Measurements from ENCODE around the gene CCDC197.

Gene CCDC197

DNA sequence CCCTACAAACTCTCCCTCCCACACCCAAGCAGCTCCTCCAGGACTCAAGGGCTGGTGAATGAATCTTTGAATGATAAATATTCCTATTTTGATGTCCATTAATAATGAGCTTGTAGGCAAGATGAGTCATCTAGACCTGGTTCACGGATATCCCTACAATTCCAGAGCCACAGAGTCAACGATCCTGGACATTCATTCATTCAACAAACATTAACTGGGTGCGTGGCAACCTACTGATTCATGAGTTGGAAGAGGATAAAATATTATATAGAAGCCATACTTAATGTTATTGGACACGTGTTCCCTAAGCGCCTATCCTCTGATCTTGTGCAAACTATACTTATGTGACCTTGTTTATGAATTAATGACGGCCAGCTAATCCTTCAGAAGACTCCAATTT, 28.6 kb downstream of the CCDC197 start:
- Histone ChIP-seq H3K36me3 (ENCODE audit: control insufficient read depth, insufficient read depth, low read length) (no peaks in the 10 kb centered on the region), H3K9me3 (ENCODE audit: control insufficient read depth, low read length) (no peaks in the 10 kb centered on the region), H3K4me1 (ENCODE audit: control insufficient read depth, insufficient read depth, low read length) (peaks cover 39% of the 10 kb centered on the region), H3K4me3 (ENCODE audit: low read length) (peak overlapping the region; percentile 17), H3K27me3 (ENCODE audit: control insufficient read depth, insufficient read depth, low read length) (no peaks in the 10 kb centered on the region), H3K9ac (ENCODE audit: low read length) (no peak overlapping the region)

DNA sequence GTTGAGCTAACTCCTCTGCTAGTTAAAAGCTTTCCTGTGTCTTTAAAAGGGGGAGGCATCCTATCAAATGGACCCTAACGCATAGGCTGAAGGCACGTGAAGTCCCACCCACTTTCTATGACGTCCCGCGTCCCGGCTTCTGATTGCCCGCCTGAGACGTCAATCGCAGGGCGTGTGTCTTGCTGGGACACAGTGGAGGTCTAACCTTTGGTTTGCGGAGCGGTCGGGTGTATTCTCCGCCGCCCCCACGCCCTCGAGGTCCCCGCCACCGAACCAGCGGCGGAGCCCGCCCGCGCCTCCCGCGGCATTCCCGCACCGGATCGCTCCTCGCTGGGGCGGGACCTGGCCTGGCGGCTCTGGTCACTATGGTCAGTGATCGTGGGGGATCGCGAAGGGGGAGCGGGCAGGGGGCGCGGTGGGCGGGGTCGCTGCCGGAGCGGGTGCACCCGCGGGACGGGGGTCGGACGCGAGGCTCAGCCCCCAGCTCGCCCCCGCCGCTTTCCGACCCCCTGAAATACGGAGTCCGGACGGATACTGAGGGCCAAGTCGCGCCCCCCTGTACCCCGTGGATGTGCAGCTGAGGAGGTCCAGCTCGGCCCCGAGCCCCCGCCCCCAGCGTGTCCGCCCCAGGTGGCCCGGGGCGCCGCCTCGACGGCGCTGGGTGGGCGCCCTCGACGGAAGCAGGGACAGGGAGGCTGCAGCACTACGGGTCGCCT, 29.2 kb downstream of the CCDC197 start, which contains the start of gene OTUB2:
Gene OTUB2, plus strand, starts transcription at position 168 of the 716 bp plus-strand sequence. Its CDS starts 198 bp downstream, at position 366.
- Histone ChIP-seq H3K27me3 (ENCODE audit: control insufficient read depth, insufficient read depth, low read length) (no peaks in the 10 kb centered on the region), H3K4me1 (ENCODE audit: control insufficient read depth, insufficient read depth, low read length) (peaks cover 39% of the 10 kb centered on the region), H3K4me3 (ENCODE audit: low read length) (peak within 1 kb of the TSS; percentile 17), H3K9ac (ENCODE audit: low read length) (peak within 1 kb of the TSS; percentile 45), H3K9me3 (ENCODE audit: control insufficient read depth, low read length) (no peaks in the 10 kb centered on the region), H3K36me3 (ENCODE audit: control insufficient read depth, insufficient read depth, low read length) (no peaks in the 10 kb centered on the region)

DNA sequence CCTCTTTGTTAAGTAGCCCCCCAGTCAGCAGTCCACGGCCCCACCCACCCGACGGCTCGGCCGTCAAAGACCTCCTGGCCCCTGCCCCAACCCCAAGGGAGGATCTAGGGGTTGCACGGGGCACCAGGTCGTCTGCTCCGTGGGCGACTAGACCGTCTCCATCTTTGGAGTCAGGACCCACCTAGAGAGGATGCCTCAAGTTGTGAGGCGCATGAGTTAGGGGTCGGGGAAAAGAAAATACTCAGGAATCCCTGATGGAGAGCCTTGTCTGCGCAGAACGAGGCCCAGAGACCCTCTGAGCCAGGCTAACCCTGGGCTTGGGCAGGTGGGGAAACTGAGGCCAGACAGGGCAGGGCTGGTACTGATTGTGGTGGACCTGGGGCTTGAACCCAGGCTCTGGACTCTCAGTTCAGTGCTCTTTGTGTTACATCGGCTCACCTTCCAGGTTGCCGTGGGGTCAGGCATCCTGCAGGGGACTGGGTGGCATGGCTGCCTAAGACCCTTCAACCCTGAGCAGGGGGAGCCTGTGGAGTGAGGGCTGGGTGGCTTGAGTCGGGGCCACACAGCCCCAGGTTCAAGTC, 29.9 kb downstream of the CCDC197 start:
- Histone ChIP-seq H3K4me1 (ENCODE audit: control insufficient read depth, insufficient read depth, low read length) (peaks cover 39% of the 10 kb centered on the region), H3K4me3 (ENCODE audit: low read length) (no peak overlapping the region), H3K9ac (ENCODE audit: low read length) (peak overlapping the region; percentile 45), H3K27me3 (ENCODE audit: control insufficient read depth, insufficient read depth, low read length) (no peaks in the 10 kb centered on the region), H3K9me3 (ENCODE audit: control insufficient read depth, low read length) (no peaks in the 10 kb centered on the region), H3K36me3 (ENCODE audit: control insufficient read depth, insufficient read depth, low read length) (no peaks in the 10 kb centered on the region)

DNA sequence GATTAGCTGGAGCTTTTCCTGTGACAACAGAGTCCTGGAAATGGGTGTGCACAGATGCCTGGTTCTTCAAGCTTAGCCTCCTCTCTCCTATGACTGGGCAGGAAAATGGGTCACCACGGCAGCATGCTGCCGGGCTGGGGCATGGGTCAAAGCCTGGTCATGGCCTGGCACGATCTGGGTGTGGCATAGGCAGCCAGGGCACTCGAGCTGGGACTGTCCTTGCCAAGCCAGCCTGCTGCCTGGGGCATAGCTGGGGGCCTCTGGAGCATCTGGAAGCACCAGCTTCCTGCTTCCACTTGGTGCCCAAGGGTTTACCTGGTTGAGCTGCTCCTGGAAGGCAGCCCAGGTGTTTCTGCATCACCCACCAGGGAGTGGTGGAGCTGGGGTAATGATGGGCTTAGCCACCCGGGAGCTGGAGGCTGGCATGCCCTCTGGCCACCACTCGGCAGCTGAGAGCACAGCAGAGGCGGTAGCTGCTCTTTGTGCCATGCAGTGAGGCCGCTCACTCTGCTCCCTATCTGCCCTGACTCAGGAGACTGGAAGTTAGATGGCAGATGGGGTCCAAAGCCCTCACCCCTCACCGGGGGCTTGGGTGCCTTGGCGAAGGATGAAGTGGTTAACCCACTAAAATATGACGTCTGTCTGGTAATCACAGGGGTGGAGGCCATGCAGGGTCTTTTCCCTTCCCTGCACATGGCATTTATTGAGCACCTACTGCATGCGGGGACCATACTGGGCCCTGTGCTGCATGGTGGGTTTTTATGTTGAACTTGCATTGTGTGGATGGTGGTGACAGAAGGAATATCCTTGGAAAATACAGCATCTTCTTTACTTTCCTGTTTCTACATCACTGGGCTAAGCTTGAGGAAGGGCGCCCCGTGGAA, 30.7 kb downstream of the CCDC197 start:
- no peaks in the 10 kb centered on the region for H3K9me3 ChIP-seq (ENCODE audit: control insufficient read depth, low read length)
- H3K36me3 ChIP-seq (ENCODE audit: control insufficient read depth, insufficient read depth, low read length), result no peaks in the 10 kb centered on the region
- peaks cover 36% of the 10 kb centered on the region for H3K4me1 ChIP-seq (ENCODE audit: control insufficient read depth, insufficient read depth, low read length)
- H3K4me3 ChIP-seq (ENCODE audit: low read length), result no peak overlapping the region
- H3K27me3 ChIP-seq (ENCODE audit: control insufficient read depth, insufficient read depth, low read length), result no peaks in the 10 kb centered on the region
- no peak overlapping the region for H3K9ac ChIP-seq (ENCODE audit: low read length)

DNA sequence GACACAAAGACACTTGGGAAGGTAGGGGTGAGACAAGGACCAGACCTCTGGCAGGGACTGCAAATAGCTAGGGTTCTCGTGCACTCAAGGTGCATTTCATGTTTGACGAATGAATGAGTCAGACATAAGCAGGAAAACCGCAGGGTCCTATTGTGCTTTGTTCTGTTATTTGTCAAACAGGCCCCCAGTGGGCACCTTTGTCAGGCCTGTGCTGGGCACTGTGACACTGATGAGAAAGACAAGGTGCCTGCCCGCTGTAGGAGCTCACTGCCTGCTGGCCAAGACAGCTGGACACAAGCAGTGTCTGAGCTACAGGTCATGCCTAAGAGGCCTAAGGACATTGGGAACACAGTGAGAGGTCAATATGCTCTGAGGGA, 31.3 kb downstream of the CCDC197 start:
- Histone ChIP-seq H3K4me1 (ENCODE audit: control insufficient read depth, insufficient read depth, low read length) (peaks cover 33% of the 10 kb centered on the region), H3K36me3 (ENCODE audit: control insufficient read depth, insufficient read depth, low read length) (no peaks in the 10 kb centered on the region), H3K9ac (ENCODE audit: low read length) (no peak overlapping the region), H3K27me3 (ENCODE audit: control insufficient read depth, insufficient read depth, low read length) (no peaks in the 10 kb centered on the region), H3K9me3 (ENCODE audit: control insufficient read depth, low read length) (no peaks in the 10 kb centered on the region), H3K4me3 (ENCODE audit: low read length) (no peak overlapping the region)

DNA sequence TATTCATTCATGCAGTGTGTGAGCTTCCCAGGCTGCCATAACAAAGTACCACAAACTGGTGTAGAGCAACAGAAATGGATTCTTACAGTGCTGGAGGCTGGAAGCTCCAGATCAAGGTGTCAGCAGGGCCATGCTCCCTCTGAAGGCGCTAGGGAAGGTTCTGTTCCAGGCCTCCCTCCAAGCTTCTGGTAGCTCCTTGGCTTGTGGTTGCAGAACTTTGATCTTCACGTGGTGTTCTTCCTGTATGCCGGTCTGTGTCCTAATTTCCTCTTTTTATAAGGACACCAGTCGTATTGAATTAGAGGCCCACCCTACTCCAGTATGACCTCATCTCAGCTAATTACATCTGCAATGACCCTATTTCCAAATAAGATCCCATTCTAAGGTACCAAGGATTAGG, 32.2 kb downstream of the CCDC197 start:
- H3K27me3 ChIP-seq (ENCODE audit: control insufficient read depth, insufficient read depth, low read length), result no peaks in the 10 kb centered on the region
- no peak overlapping the region for H3K4me3 ChIP-seq (ENCODE audit: low read length)
- H3K9ac ChIP-seq (ENCODE audit: low read length), result no peak overlapping the region
- H3K4me1 ChIP-seq (ENCODE audit: control insufficient read depth, insufficient read depth, low read length), result peaks cover 33% of the 10 kb centered on the region
- no peaks in the 10 kb centered on the region for H3K9me3 ChIP-seq (ENCODE audit: control insufficient read depth, low read length)
- no peaks in the 10 kb centered on the region for H3K36me3 ChIP-seq (ENCODE audit: control insufficient read depth, insufficient read depth, low read length)

DNA sequence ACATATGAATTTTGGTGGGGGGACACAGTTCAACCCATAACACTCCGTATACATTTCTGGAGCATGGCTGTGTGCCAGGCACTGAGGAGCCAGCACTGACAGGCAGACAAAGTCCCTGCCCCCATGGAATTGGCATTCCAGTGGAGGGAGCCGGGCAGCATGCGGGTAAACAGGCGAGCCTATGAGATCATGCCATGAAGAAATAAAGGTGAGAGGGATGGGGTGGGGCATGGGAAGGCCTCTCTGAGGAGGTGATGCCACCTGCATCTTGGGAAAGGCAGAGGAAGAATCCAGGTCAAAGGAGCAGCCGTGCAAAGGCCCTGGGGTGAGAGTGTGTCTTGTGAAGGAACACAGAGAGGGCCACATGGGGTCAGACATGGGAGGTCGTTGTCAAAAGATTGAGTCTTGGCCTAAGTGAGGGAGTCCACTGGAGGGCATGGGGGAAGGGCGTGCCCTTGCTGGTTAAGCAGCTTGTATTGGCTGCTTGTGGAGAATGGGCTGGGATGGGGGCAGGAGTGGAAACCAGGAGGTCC, 32.6 kb downstream of the CCDC197 start:
- H3K36me3 ChIP-seq (ENCODE audit: control insufficient read depth, insufficient read depth, low read length), result no peaks in the 10 kb centered on the region
- no peak overlapping the region for H3K4me3 ChIP-seq (ENCODE audit: low read length)
- no peaks in the 10 kb centered on the region for H3K27me3 ChIP-seq (ENCODE audit: control insufficient read depth, insufficient read depth, low read length)
- H3K9me3 ChIP-seq (ENCODE audit: control insufficient read depth, low read length), result no peaks in the 10 kb centered on the region
- peaks cover 33% of the 10 kb centered on the region for H3K4me1 ChIP-seq (ENCODE audit: control insufficient read depth, insufficient read depth, low read length)
- H3K9ac ChIP-seq (ENCODE audit: low read length), result no peak overlapping the region

DNA sequence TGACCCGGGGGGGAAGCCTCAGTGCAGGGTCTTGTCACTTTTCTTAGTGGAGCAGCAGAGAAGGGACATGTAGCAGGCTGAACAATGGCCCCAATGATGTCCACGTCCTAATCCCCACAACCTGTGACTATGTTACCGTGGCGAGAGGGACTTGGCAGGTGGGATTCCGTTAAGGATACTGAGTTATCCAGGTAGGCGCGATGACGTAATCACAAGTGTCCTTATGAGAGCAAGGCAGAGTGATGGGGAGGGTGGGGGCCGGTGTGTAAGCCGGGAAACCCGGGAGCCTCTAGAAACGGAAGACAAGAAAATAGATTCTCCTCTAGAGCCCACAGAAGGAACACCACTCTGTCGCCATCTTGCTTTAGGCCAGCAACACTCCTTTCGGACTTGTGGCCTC, 33.5 kb downstream of the CCDC197 start:
- H3K4me3 ChIP-seq (ENCODE audit: low read length), result no peak overlapping the region
- no peak overlapping the region for H3K9ac ChIP-seq (ENCODE audit: low read length)
- H3K9me3 ChIP-seq (ENCODE audit: control insufficient read depth, low read length), result no peaks in the 10 kb centered on the region
- peaks cover 33% of the 10 kb centered on the region for H3K4me1 ChIP-seq (ENCODE audit: control insufficient read depth, insufficient read depth, low read length)
- H3K27me3 ChIP-seq (ENCODE audit: control insufficient read depth, insufficient read depth, low read length), result no peaks in the 10 kb centered on the region
- H3K36me3 ChIP-seq (ENCODE audit: control insufficient read depth, insufficient read depth, low read length), result no peaks in the 10 kb centered on the region

DNA sequence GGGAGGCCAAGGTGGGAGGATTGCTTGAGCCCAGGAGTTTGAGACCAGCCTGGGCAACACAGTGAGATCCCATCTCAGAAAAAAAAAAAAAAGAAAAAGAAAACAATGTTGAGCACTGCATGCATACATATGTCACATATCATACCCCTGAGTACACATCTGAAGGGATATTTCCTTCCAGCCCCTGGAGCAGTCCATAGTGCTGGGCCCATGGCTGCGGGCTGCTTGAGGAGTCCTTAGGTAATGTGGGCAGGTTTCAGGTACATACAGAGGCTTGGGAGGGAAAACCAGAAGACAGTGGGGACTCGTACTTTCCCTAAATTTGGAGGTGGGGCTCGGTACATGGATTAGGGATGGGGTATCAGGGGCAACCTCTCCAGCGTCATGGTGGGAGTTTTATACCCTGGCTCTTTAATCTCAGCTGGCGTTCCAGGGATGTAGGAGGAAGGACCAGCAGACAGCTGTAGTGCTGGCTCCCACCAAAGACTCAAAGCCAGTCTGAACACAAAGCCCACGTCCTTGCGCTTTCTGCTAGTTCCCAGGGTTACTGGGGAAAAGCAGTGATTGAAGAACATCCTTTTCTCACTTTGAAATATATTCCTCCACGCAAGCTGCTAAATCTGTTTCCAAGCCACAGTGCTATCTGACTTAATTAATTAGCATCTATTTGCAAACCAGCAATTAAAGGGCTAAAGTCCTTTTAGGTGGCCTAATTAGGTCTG, 34.2 kb downstream of the CCDC197 start:
- peaks cover 28% of the 10 kb centered on the region for H3K4me1 ChIP-seq (ENCODE audit: control insufficient read depth, insufficient read depth, low read length)
- no peak overlapping the region for H3K4me3 ChIP-seq (ENCODE audit: low read length)
- no peaks in the 10 kb centered on the region for H3K9me3 ChIP-seq (ENCODE audit: control insufficient read depth, low read length)
- no peaks in the 10 kb centered on the region for H3K27me3 ChIP-seq (ENCODE audit: control insufficient read depth, insufficient read depth, low read length)
- H3K36me3 ChIP-seq (ENCODE audit: control insufficient read depth, insufficient read depth, low read length), result no peaks in the 10 kb centered on the region
- no peak overlapping the region for H3K9ac ChIP-seq (ENCODE audit: low read length)

DNA sequence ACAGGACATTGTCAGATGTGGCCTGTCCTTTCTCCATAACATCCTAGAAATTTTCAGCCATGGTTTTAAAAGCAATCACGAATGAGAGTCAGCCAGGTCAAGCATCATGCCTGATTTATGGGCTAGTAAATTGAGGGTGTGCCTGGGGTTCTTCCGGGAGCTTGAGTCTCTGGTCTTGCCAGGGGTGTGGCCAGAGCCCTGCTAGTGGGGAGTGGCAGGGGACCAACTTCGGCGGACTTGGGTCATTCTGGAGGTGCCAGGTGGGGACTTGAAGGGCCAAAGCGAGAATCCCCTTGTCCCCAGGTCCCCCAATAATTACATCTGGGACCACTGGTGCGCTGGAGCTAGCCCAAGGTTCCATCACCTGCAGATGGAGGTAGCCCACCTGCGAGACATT, 34.8 kb downstream of the CCDC197 start:
- Histone ChIP-seq H3K4me3 (ENCODE audit: low read length) (no peak overlapping the region), H3K9me3 (ENCODE audit: control insufficient read depth, low read length) (no peaks in the 10 kb centered on the region), H3K27me3 (ENCODE audit: control insufficient read depth, insufficient read depth, low read length) (no peaks in the 10 kb centered on the region), H3K9ac (ENCODE audit: low read length) (no peak overlapping the region), H3K4me1 (ENCODE audit: control insufficient read depth, insufficient read depth, low read length) (peaks cover 26% of the 10 kb centered on the region), H3K36me3 (ENCODE audit: control insufficient read depth, insufficient read depth, low read length) (no peaks in the 10 kb centered on the region)

DNA sequence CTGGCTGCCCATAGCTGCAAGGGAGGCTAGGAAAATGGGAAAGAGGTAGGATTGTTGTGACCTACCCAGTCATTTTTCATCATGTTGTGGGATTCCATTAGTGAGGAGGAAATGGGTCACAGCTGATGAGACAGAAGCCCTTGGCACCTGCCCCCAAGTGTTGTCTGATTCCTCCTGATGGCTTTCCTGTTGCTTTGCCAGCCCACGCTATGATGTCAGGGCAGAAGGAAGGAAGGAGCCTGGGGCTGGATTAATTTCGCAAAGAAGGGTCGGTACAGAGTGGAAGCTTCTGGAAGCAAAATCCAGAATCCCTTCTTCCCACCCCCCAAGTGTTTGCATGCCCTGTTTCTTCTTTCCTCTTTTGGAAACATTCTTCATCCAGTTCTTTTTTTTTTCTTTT, 37.8 kb downstream of the CCDC197 start:
- Histone ChIP-seq H3K36me3 (ENCODE audit: control insufficient read depth, insufficient read depth, low read length) (no peaks in the 10 kb centered on the region), H3K4me1 (ENCODE audit: control insufficient read depth, insufficient read depth, low read length) (no peaks in the 10 kb centered on the region), H3K9ac (ENCODE audit: low read length) (no peak overlapping the region), H3K27me3 (ENCODE audit: control insufficient read depth, insufficient read depth, low read length) (no peaks in the 10 kb centered on the region), H3K4me3 (ENCODE audit: low read length) (no peak overlapping the region), H3K9me3 (ENCODE audit: control insufficient read depth, low read length) (no peaks in the 10 kb centered on the region)
